HepG2 (cell line): Measurements from ENCODE around the gene NOS1AP. TPM values are rescaled to one million over a fixed set of nuclear protein-coding genes. Genes with fewer than 3 reads are reported as not detected.
A peak's percentile ranks its signal among the peaks of the same experiment; 100 is the strongest.

Experiments
- FIP1L1 ChIP-seq: fragments of 200-400 bp; formaldehyde crosslinking; IDR thresholded peaks from 2 replicates; pipeline ENCODE4 v1.6.1; 2018; ENCODE audit warnings: low read depth, mild to moderate bottlenecking, low read length, moderate library complexity, borderline replicate concordance; ENCODE audit not compliant: insufficient read depth
- MIER2 ChIP-seq: IDR thresholded peaks from 2 replicates; pipeline ENCODE4 v1.6.1; 2016; ENCODE audit warnings: missing biosample characterization, missing genetic modification reagents
- TAF1 ChIP-seq: sonication (generic); formaldehyde crosslinking; IDR thresholded peaks from 2 replicates; pipeline ENCODE4 v1.4.0; 2020; ENCODE audit warnings: missing genetic modification reagents
- UBTF ChIP-seq: sonication (generic); formaldehyde crosslinking; IDR thresholded peaks from 2 replicates; pipeline ENCODE4 v1.4.0; 2020; ENCODE audit warnings: mild to moderate bottlenecking, missing genetic modification reagents
- ZNF224 ChIP-seq: sonication (generic); formaldehyde crosslinking; IDR thresholded peaks from 2 replicates; pipeline ENCODE4 v1.5.0; 2020; ENCODE audit warnings: mild to moderate bottlenecking, missing genetic modification reagents
- ZNF776 ChIP-seq: sonication (generic); formaldehyde crosslinking; IDR thresholded peaks from 2 replicates; pipeline ENCODE4 v1.4.0; 2020; ENCODE audit warnings: mild to moderate bottlenecking, missing genetic modification reagents
- ZSCAN25 ChIP-seq: sonication (generic); formaldehyde crosslinking; IDR thresholded peaks from 2 replicates; pipeline ENCODE4 v1.8.0; 2022; ENCODE audit warnings: mild to moderate bottlenecking, missing genetic modification reagents
- ZSCAN29 ChIP-seq: sonication (generic); formaldehyde crosslinking; conservative IDR thresholded peaks from 2 replicates; pipeline ENCODE4 v1.4.0; 2020; ENCODE audit warnings: mild to moderate bottlenecking, missing genetic modification reagents
- ZXDC ChIP-seq: sonication (generic); formaldehyde crosslinking; IDR thresholded peaks from 2 replicates; pipeline ENCODE4 v1.5.0; 2020; ENCODE audit warnings: mild to moderate bottlenecking, missing genetic modification reagents
- polyA plus RNA-seq, 8 experiments: library from polyadenylated mRNA; depleted of rRNA in 3 of 8; stranded (reverse) in 7 of 8; unstranded in 1 of 8; fragments of >200 nt; fragmentation: Illumina TruSeq in 4 of 8; extraction: Trizol in 4 of 8; gene quantifications; 2 replicates each; pipeline versions ENCODE4 v1.2.1 to v1.2.3, GENCODE V29; 2011 to 2016; ENCODE audit warnings: low read depth in 4 of 8, missing spikeins in 1 of 8, mixed read lengths in 1 of 8; ENCODE audit not compliant: insufficient read depth in 1 of 8
- total RNA-seq, 5 experiments: library from RNA; depleted of rRNA; stranded (reverse); fragments of >200 nt; fragmentation: Illumina TruSeq; extraction: Trizol; gene quantifications; 2 replicates each; pipeline ENCODE4 v1.2.3, GENCODE V29; 2016; ENCODE audit warnings: low read depth in 1 of 5
- TF ChIP-seq, protein P1 (sequence below): sonication (generic); formaldehyde crosslinking; IDR thresholded peaks from 2 replicates; pipeline ENCODE4 v1.4.0; 2020; ENCODE audit warnings: mild to moderate bottlenecking, missing genetic modification reagents
- TF ChIP-seq, protein P2 (sequence below): sonication (generic); formaldehyde crosslinking; IDR thresholded peaks from 2 replicates; pipeline ENCODE4 v1.4.0; 2020; ENCODE audit warnings: missing genetic modification reagents
- TF ChIP-seq, protein P3 (sequence below): sonication (generic); formaldehyde crosslinking; IDR thresholded peaks from 2 replicates; pipeline ENCODE4 v1.5.1; 2020; ENCODE audit warnings: mild to moderate bottlenecking, missing genetic modification reagents, borderline replicate concordance

NOS1AP gene
- total and polyA plus RNA-seq, 2 of the 13 experiments (the other 11 are each of a cell fraction or from before 2014, with no cell fraction given) = 2.0 to 3.3 TPM

DNA sequence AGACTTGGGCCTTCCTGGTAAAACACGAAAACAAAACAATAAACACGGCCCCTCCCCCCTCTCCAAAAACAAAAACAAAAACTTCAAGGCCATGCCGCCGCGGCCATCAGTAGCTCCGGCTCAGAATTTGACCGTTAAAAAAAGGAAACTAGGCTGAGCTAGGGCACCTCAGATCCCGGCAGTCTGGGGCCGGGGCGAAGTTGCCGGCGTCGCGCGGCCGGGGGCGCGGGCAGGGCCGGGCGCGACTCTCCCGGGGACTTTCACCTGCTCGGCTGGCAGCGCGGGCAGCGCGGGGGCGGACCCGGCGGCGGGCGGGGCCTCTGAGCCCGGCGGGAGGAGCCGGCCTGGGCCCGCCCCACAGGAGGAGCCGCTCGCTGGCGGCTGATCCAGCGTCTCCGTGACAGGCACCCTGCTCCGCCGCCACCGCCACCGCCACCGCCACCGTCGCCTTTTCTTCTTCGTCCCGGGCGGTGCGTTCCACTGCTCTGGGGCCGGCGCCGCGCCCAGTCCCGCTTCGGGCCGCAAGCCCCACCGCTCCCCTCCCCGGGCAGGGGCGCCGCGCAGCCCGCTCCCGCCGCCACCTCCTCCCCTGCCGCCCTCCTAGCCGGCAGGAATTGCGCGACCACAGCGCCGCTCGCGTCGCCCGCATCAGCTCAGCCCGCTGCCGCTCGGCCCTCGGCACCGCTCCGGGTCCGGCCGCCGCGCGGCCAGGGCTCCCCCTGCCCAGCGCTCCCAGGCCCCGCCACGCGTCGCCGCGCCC lies at the start of gene NOS1AP (continued):
- TF ChIP-seq TAF1 (CRISPR knock-in tag) = peak; percentile 28; the same call in 1 of the 2 replicates
- TF ChIP-seq, protein P1, sequence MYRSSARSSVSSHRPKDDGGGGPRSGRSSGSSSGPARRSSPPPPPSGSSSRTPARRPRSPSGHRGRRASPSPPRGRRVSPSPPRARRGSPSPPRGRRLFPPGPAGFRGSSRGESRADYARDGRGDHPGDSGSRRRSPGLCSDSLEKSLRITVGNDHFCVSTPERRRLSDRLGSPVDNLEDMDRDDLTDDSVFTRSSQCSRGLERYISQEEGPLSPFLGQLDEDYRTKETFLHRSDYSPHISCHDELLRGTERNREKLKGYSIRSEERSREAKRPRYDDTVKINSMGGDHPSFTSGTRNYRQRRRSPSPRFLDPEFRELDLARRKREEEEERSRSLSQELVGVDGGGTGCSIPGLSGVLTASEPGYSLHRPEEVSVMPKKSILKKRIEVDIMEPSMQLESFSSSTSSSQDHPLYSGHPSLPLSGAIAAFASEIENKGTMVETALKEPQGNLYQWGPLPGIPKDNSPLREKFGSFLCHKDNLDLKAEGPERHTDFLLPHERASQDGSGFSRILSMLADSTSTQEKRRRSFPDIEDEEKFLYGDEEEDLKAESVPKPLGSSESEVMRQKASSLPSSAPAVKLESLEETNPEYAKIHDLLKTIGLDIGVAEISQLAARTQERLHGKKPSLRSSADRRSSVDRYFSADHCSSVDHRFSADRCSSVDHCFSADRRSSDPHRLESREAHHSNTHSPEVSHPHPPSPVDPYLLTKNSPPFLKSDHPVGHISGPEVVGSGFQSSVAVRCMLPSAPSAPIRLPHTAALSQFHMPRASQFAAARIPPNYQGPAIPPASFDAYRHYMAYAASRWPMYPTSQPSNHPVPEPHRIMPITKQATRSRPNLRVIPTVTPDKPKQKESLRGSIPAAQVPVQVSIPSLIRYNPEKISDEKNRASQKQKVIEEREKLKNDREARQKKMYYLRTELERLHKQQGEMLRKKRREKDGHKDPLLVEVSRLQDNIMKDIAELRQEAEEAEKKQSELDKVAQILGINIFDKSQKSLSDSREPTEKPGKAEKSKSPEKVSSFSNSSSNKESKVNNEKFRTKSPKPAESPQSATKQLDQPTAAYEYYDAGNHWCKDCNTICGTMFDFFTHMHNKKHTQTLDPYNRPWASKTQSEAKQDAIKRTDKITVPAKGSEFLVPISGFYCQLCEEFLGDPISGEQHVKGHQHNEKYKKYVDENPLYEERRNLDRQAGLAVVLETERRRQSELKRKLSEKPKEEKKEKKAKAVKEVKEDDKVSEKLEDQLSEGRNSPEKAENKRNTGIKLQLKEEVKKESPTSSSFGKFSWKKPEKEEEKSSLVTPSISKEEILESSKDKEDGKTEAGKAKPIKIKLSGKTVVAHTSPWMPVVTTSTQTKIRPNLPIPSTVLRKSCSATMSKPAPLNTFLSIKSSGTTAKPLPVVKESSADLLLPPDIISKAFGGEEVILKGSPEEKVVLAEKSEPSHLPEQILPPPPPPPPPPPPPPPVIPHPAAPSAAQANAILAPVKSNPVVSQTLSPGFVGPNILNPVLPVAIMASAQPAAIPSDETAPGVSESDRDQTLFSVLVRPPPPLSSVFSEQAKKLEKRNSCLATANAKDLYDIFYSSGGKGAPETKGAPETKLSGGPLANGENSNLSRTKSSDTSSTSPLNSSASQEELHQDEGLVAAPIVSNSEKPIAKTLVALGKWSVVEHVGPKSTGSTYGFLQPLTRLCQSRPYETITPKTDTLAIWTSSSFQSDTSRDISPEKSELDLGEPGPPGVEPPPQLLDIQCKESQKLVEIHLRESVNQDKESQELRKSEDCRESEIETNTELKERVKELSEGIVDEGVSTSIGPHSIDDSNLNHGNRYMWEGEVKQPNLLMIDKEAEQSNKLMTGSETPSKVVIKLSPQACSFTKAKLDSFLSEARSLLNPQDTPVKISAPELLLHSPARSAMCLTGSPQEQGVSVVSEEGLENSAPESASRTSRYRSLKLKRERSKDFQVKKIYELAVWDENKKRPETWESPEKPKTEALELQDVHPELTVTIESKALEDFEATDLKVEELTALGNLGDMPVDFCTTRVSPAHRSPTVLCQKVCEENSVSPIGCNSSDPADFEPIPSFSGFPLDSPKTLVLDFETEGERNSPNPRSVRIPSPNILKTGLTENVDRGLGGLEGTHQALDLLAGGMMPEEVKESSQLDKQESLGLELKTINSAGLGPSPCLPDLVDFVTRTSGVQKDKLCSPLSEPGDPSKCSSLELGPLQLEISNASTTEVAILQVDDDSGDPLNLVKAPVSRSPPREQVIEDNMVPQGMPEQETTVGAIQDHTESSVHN (CRISPR knock-in tag) = no peak
- TF ChIP-seq, protein P2, sequence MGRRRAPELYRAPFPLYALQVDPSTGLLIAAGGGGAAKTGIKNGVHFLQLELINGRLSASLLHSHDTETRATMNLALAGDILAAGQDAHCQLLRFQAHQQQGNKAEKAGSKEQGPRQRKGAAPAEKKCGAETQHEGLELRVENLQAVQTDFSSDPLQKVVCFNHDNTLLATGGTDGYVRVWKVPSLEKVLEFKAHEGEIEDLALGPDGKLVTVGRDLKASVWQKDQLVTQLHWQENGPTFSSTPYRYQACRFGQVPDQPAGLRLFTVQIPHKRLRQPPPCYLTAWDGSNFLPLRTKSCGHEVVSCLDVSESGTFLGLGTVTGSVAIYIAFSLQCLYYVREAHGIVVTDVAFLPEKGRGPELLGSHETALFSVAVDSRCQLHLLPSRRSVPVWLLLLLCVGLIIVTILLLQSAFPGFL (CRISPR knock-in tag) = no peak
- TF ChIP-seq, protein P3, sequence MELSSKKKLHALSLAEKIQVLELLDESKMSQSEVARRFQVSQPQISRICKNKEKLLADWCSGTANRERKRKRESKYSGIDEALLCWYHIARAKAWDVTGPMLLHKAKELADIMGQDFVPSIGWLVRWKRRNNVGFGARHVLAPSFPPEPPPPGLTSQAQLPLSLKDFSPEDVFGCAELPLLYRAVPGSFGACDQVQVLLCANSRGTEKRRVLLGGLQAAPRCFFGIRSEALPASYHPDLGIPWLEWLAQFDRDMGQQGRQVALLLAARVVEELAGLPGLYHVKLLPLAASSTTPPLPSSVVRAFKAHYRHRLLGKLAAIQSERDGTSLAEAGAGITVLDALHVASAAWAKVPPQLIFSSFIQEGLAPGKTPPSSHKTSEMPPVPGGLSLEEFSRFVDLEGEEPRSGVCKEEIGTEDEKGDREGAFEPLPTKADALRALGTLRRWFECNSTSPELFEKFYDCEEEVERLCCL (CRISPR knock-in tag) = no peak
- TF ChIP-seq MIER2 = no peak
- no peak for TF ChIP-seq ZNF224
- no peak for TF ChIP-seq FIP1L1
- TF ChIP-seq ZXDC (CRISPR knock-in tag) = peak; percentile 84
- peak; percentile 92 for TF ChIP-seq ZSCAN25 (CRISPR knock-in tag)
- TF ChIP-seq ZNF776 (CRISPR knock-in tag) = peak; percentile 18; the same call in 1 of the 2 replicates
- no peak for TF ChIP-seq ZSCAN29 (CRISPR knock-in tag)
- TF ChIP-seq UBTF (CRISPR knock-in tag) = peak; percentile 77; the same call in 1 of the 2 replicates
